Suprapubic skin (tissue), 4 donors: Measurements from ENCODE around the gene LNPEP. TPM values are rescaled to one million over a fixed set of nuclear protein-coding genes. Genes with fewer than 3 reads are reported as not detected.

Experiments
- DNase-seq, 2 donors: peaks; one replicate each; pipeline ENCODE4 v3.0.0-alpha.2; 2019; ENCODE audit warnings: low spot score in 2 of 2
- H3K27ac ChIP-seq: fragments of 200-600 bp; sonication (generic); one replicate; pipeline ENCODE4 v1.5.1; 2019
- H3K27me3 ChIP-seq: fragments of 200-600 bp; sonication (generic); one replicate; pipeline ENCODE4 v1.5.1; 2019
- H3K36me3 ChIP-seq: fragments of 200-600 bp; sonication (generic); one replicate; pipeline ENCODE4 v1.5.1; 2019
- H3K4me1 ChIP-seq: fragments of 200-600 bp; sonication (generic); one replicate; pipeline ENCODE4 v1.5.1; 2019
- H3K4me3 ChIP-seq: fragments of 200-600 bp; sonication (generic); one replicate; pipeline ENCODE4 v1.5.1; 2019; ENCODE audit warnings: mild to moderate bottlenecking
- H3K9me3 ChIP-seq: fragments of 200-600 bp; sonication (generic); one replicate; pipeline ENCODE4 v1.5.1; 2019
- CTCF ChIP-seq, 2 donors: fragments of 200-600 bp in 1 of 2; fragments of 450-650 bp in 1 of 2; sonication (generic) in 1 of 2; IDR thresholded peaks; one replicate each; pipeline ENCODE4 v1.5.1; 2016 to 2019; ENCODE audit warnings: antibody characterized with exemption in 2 of 2, mild to moderate bottlenecking in 1 of 2, moderate library complexity in 1 of 2
- EP300 ChIP-seq: sonication (generic); formaldehyde crosslinking; IDR thresholded peaks from one replicate; pipeline ENCODE4 v1.6.1; 2017; ENCODE audit warnings: antibody characterized with exemption
- POLR2A ChIP-seq, 2 donors: fragments of 450-650 bp; IDR thresholded peaks; one replicate each; pipeline ENCODE4 v1.6.1; 2017; ENCODE audit warnings: antibody characterized with exemption in 2 of 2, mild to moderate bottlenecking in 2 of 2, moderate library complexity in 2 of 2
- POLR2AphosphoS5 ChIP-seq, 3 donors: sonication (generic); formaldehyde crosslinking; IDR thresholded peaks; one replicate each; pipeline ENCODE4 v1.6.1; 2017; ENCODE audit warnings: antibody characterized with exemption in 3 of 3
- WGBS: methylation state at CpG from one replicate; pipeline ENCODE4 v1.1.5; 2018; 5-methylcytosine and 5-hydroxymethylcytosine counted together
- total RNA-seq, 4 donors: library from RNA; depleted of rRNA; stranded (reverse); fragments of >200 nt; gene quantifications; one replicate each; pipeline ENCODE4 v1.1.0, GENCODE V29; 2016

The LNPEP gene
- total RNA-seq, 4 donors from 2014 or later: 43.7 to 107 (median 69.9) TPM

- H3K27ac ChIP-seq: no peak overlapping the region
- TF ChIP-seq POLR2A (IDR thresholded peaks at IDR 0.05): no peak
- peaks cover 40% of the 10 kb centered on the region for H3K36me3 ChIP-seq
- no peaks in the 10 kb centered on the region for H3K27me3 ChIP-seq
- WGBS: 86% methylated on average over 1 of the region's 1 CpG
- H3K4me3 ChIP-seq: no peak overlapping the region
- H3K9me3 ChIP-seq: no peaks in the 10 kb centered on the region
- no peaks in the 10 kb centered on the region for H3K4me1 ChIP-seq
- DNase-seq: no peak
These were observed 64.0 kb downstream of the LNPEP start for GRCh38 chr5:96999856-97000255.

GRCh38 chr5:97000391-97000790, 64.5 kb downstream of the LNPEP start:
- Histone ChIP-seq H3K36me3 (peaks cover 42% of the 10 kb centered on the region), H3K4me1 (no peaks in the 10 kb centered on the region), H3K27ac (no peak overlapping the region), H3K9me3 (no peaks in the 10 kb centered on the region), H3K4me3 (no peak overlapping the region), H3K27me3 (no peaks in the 10 kb centered on the region)
- 82% methylated on average over 3 of the region's 3 CpGs for WGBS
- TF ChIP-seq EP300 (no peak), CTCF (IDR thresholded peaks at IDR 0.05) (no peak)
- no peak for DNase-seq

GRCh38 chr5:97002983-97003382, 67.1 kb downstream of the LNPEP start:
- 95% methylated on average over 1 of the region's 1 CpG for WGBS

GRCh38 chr5:97004423-97005060, 68.7 kb downstream of the LNPEP start:
- WGBS: 97% methylated on average over 2 of the region's 2 CpGs
- H3K36me3 ChIP-seq: peaks cover 41% of the 10 kb centered on the region

More at GRCh38 chr5:97002983-97003382, 67.1 kb downstream of the LNPEP start:
- no peak for DNase-seq
- Histone ChIP-seq H3K4me3 (no peak overlapping the region), H3K36me3 (peaks cover 47% of the 10 kb centered on the region), H3K27me3 (no peaks in the 10 kb centered on the region), H3K27ac (no peak overlapping the region), H3K4me1 (no peaks in the 10 kb centered on the region), H3K9me3 (no peaks in the 10 kb centered on the region)
- TF ChIP-seq POLR2A (IDR thresholded peaks at IDR 0.05): no peak
- no peak for TF ChIP-seq POLR2AphosphoS5 (IDR thresholded peaks at IDR 0.05)
- TF ChIP-seq EP300: no peak
- TF ChIP-seq CTCF (IDR thresholded peaks at IDR 0.05): no peak

GRCh38 chr5:97006454-97007060, 70.7 kb downstream of the LNPEP start:
- Histone ChIP-seq H3K36me3 (peaks cover 34% of the 10 kb centered on the region), H3K27me3 (no peaks in the 10 kb centered on the region), H3K9me3 (no peaks in the 10 kb centered on the region), H3K27ac (no peak overlapping the region), H3K4me3 (no peak overlapping the region), H3K4me1 (no peaks in the 10 kb centered on the region)
- TF ChIP-seq POLR2AphosphoS5 (IDR thresholded peaks at IDR 0.05): no peak
- no peak for TF ChIP-seq CTCF (IDR thresholded peaks at IDR 0.05)
- no peak for TF ChIP-seq EP300
- TF ChIP-seq POLR2A (IDR thresholded peaks at IDR 0.05): no peak
- DNase-seq: no peak
- 68% methylated on average over 3 of the region's 3 CpGs for WGBS

More at GRCh38 chr5:97004423-97005060, 68.7 kb downstream of the LNPEP start:
- TF ChIP-seq POLR2A (IDR thresholded peaks at IDR 0.05) (no peak), EP300 (no peak), POLR2AphosphoS5 (IDR thresholded peaks at IDR 0.05) (no peak), CTCF (IDR thresholded peaks at IDR 0.05) (no peak)
- no peaks in the 10 kb centered on the region for H3K27me3 ChIP-seq
- DNase-seq: no peak
- no peaks in the 10 kb centered on the region for H3K9me3 ChIP-seq
- no peak overlapping the region for H3K4me3 ChIP-seq
- H3K4me1 ChIP-seq: no peaks in the 10 kb centered on the region
- H3K27ac ChIP-seq: no peak overlapping the region
